Rectal smooth muscle tissue (tissue), 1 donor: Measurements from ENCODE around the gene NBEA.
"Not testable (repeated sequence)": the region's sequence is repeated elsewhere in the genome, so short reads cannot be mapped to it uniquely, and the experiment has no call there.

Source experiments
- H3K27ac ChIP-seq: one replicate; pipeline ENCODE4 v1.7.0; 2013; ENCODE audit warnings: low read depth, low read length, inconsistent platforms
- H3K27me3 ChIP-seq: one replicate; pipeline ENCODE4 v1.7.0; 2013; ENCODE audit warnings: low read length; ENCODE audit not compliant: control insufficient read depth, insufficient read depth
- H3K36me3 ChIP-seq: one replicate; pipeline ENCODE4 v1.7.0; 2013; ENCODE audit warnings: low read length; ENCODE audit not compliant: control insufficient read depth, insufficient read depth
- H3K4me1 ChIP-seq: one replicate; pipeline ENCODE4 v1.7.0; 2013; ENCODE audit warnings: low read length; ENCODE audit not compliant: control insufficient read depth, insufficient read depth
- H3K4me3 ChIP-seq: one replicate; pipeline ENCODE4 v1.7.0; 2013; ENCODE audit warnings: low read length
- H3K9ac ChIP-seq: one replicate; pipeline ENCODE4 v1.7.0; 2013; ENCODE audit warnings: low read length

The NBEA gene

GRCh38 chr13:34969539-34969938, 27.5 kb downstream of the NBEA start:
- H3K27me3 ChIP-seq, H3K9ac ChIP-seq, H3K27ac ChIP-seq, H3K4me3 ChIP-seq, H3K36me3 ChIP-seq, H3K4me1 ChIP-seq: not testable (repeated sequence)

GRCh38 chr13:34970961-34971360, 28.9 kb downstream of the NBEA start:
- Histone ChIP-seq H3K4me3 (no peak overlapping the region), H3K9ac (no peak overlapping the region), H3K4me1 (no peaks in the 10 kb centered on the region), H3K36me3 (no peaks in the 10 kb centered on the region), H3K27me3 (no peaks in the 10 kb centered on the region), H3K27ac (no peak overlapping the region)

- no peak overlapping the region for H3K9ac ChIP-seq
- no peak overlapping the region for H3K27ac ChIP-seq
- H3K27me3 ChIP-seq: no peaks in the 10 kb centered on the region
- no peaks in the 10 kb centered on the region for H3K4me1 ChIP-seq
- H3K4me3 ChIP-seq: no peak overlapping the region
- H3K36me3 ChIP-seq: no peaks in the 10 kb centered on the region
These were observed 29.4 kb downstream of the NBEA start for GRCh38 chr13:34971473-34971872.

- not testable (repeated sequence) for H3K4me1 ChIP-seq, H3K27ac ChIP-seq, H3K4me3 ChIP-seq, H3K36me3 ChIP-seq, H3K9ac ChIP-seq, H3K27me3 ChIP-seq
These were observed 43.1 kb downstream of the NBEA start for GRCh38 chr13:34985199-34985598.

GRCh38 chr13:34988330-34988791, 46.3 kb downstream of the NBEA start:
- no peak overlapping the region for H3K4me3 ChIP-seq
- H3K9ac ChIP-seq: no peak overlapping the region
- no peaks in the 10 kb centered on the region for H3K27me3 ChIP-seq
- H3K27ac ChIP-seq: no peak overlapping the region
- no peaks in the 10 kb centered on the region for H3K4me1 ChIP-seq
- no peaks in the 10 kb centered on the region for H3K36me3 ChIP-seq

GRCh38 chr13:34990399-34991214, 48.5 kb downstream of the NBEA start:
- Histone ChIP-seq H3K27ac (no peak overlapping the region), H3K9ac (no peak overlapping the region), H3K4me1 (no peaks in the 10 kb centered on the region), H3K36me3 (no peaks in the 10 kb centered on the region), H3K4me3 (no peak overlapping the region), H3K27me3 (no peaks in the 10 kb centered on the region)

- H3K4me1 ChIP-seq: no peaks in the 10 kb centered on the region
- no peaks in the 10 kb centered on the region for H3K27me3 ChIP-seq
- no peak overlapping the region for H3K4me3 ChIP-seq
- no peaks in the 10 kb centered on the region for H3K36me3 ChIP-seq
- no peak overlapping the region for H3K27ac ChIP-seq
- no peak overlapping the region for H3K9ac ChIP-seq
These were observed 51.4 kb downstream of the NBEA start for GRCh38 chr13:34993470-34993869.

GRCh38 chr13:35003734-35004133, 61.7 kb downstream of the NBEA start:
- not testable (repeated sequence) for H3K27ac ChIP-seq, H3K36me3 ChIP-seq, H3K27me3 ChIP-seq, H3K4me3 ChIP-seq, H3K9ac ChIP-seq, H3K4me1 ChIP-seq

GRCh38 chr13:35005051-35005450, 63.0 kb downstream of the NBEA start:
- no peak overlapping the region for H3K4me3 ChIP-seq
- no peaks in the 10 kb centered on the region for H3K36me3 ChIP-seq
- H3K27ac ChIP-seq: no peak overlapping the region
- H3K4me1 ChIP-seq: peaks cover 4% of the 10 kb centered on the region
- no peaks in the 10 kb centered on the region for H3K27me3 ChIP-seq
- no peak overlapping the region for H3K9ac ChIP-seq

GRCh38 chr13:35014606-35015213, 72.6 kb downstream of the NBEA start:
- Histone ChIP-seq H3K4me3 (no peak overlapping the region), H3K27me3 (no peaks in the 10 kb centered on the region), H3K27ac (no peak overlapping the region), H3K4me1 (peaks cover 2% of the 10 kb centered on the region), H3K36me3 (no peaks in the 10 kb centered on the region), H3K9ac (no peak overlapping the region)

- Histone ChIP-seq H3K9ac (no peak overlapping the region), H3K4me1 (peaks cover 2% of the 10 kb centered on the region), H3K36me3 (no peaks in the 10 kb centered on the region), H3K27ac (no peak overlapping the region), H3K27me3 (no peaks in the 10 kb centered on the region), H3K4me3 (no peak overlapping the region)
These were observed 74.5 kb downstream of the NBEA start for GRCh38 chr13:35016362-35017112.

- no peaks in the 10 kb centered on the region for H3K36me3 ChIP-seq
- peaks cover 4% of the 10 kb centered on the region for H3K4me1 ChIP-seq
- no peaks in the 10 kb centered on the region for H3K27me3 ChIP-seq
- no peak overlapping the region for H3K9ac ChIP-seq
- no peak overlapping the region for H3K27ac ChIP-seq
- no peak overlapping the region for H3K4me3 ChIP-seq
These were observed 83.2 kb downstream of the NBEA start for GRCh38 chr13:35025314-35025713.
